Inflammatory macrophage (primary cell): ENCODE results near the gene ALPL.
"Not testable (repeated sequence)": the region's sequence is repeated elsewhere in the genome, so short reads cannot be mapped to it uniquely, and the experiment has no call there.

Experiments
- DNase-seq, 2 donors: peaks; one replicate each; pipeline ENCODE4 v3.0.0-alpha.2; 2020 to 2022
- total RNA-seq, 18 experiments: gene quantifications; one replicate each; lab custom pipeline; 2026; ENCODE audit warnings: mixed read lengths in 6 of 18, inconsistent platforms in 2 of 18; lab: John Stamatoyannopoulos, UW

ALPL gene
- total RNA-seq: 0 to 3.1 (median 0.19) reads per million in 18 experiments

GRCh38 chr1:21509351-21510112 is at the start of gene ALPL:
ALPL (plus strand) TSS chr1:21509423; CDS start chr1:21554082, 44,659 bp downstream.
- no peak for DNase-seq

DNA sequence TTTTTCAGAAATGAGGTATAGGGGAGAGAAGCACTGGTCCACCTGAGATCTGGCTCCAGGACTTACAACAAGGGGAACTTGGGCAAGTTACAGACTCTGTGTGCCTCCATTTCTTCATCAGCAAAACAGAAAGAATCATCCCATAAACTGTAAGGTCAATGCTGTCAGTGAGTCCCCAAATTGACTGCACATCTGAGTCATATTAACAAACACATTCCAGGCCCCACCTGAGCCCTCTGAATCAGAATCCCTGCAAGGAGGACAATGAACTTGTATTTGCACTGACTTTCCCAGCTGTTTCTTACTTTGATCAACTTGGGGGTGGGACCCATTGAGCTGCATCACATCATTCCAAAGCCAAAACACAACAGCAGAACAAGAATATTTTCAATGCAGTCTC is 44.1 kb upstream of the ALPL start:
- DNase-seq: not testable (repeated sequence)

GRCh38 chr1:21467946-21468345 is 41.3 kb upstream of the ALPL start:
- DNase-seq: not testable (repeated sequence)

DNA sequence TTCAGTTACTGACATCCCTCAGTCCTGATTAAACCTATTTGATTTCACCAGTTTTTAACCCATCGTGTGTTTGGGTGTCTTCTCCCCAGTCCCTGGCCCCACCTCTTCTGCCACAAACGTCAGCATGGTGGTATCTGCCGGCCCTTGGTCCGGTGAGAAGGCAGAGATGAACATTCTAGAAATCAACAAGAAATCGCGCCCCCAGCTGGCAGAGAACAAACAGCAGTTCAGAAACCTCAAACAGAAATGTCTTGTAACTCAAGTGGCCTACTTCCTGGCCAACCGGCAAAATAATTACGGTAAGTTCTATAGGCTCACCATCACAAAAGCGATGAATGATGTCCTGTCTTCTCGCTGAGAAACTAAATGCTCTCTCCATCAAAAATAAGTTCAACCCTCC is 40.6 kb upstream of the ALPL start:
- DNase-seq: peak; percentile 15 to 37

- peak; percentile 15 to 50 for DNase-seq
Measured at GRCh38 chr1:21469581-21469980, 39.6 kb upstream of the ALPL start.

DNA sequence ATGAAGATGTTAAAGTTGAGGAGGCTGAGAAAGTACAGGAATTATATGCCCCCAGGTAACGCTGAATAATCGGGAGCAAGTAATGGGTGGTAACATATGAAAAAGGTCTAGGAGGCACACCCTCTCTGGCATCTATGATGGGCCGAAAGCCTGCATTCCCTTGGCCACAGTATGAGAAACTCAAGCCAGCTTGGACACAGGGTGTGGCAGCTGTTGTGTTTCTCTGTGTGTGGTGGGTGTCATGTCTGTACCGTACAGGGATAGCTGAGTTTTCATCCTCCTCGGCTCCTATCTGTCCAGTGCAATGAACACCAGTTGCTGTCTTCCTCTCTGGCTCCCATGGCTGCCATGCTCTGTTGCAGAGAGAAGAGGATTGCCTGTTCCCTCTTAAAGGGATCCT is 36.4 kb upstream of the ALPL start:
- no peak for DNase-seq

DNA sequence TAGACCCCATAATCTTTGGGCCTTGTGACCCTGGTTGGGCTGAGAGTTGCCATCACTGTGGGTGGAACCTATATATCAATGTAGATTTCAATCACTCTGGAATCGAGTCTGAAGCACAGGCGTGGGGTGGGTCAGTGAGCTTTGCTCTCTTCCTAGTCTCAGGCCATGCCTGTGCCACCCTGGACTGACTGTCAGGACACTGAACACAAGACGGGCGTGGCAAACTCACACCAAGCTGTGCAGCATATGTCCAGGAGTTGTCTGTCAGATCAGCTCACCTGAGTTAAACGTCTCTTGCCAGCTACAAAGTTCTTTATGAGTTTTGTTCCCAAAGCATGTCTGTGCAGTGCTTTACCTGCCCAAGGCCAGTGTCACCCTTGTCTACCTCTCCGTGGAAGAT is 30.9 kb upstream of the ALPL start:
- DNase-seq: no peak

DNA sequence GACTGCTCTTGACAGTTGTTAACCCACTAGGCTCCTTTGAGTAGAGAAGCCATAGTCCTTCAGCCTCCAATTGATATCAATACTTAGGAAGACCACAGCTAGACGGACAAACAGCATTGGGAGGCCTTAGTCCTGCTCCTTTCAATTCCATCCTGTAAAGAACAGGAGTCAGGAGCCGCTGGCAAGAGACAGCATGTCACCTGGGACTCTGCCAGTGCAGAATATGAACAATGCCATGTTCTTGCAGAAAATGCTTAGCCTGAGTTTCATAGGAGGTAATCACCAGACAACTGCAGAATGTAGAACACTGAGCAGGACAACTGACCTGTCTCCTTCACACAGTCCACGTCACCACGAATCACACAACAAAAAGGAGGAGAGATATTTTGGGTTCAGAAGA is 25.3 kb upstream of the ALPL start:
- DNase-seq: not testable (repeated sequence)

GRCh38 chr1:21489146-21489545 is 20.1 kb upstream of the ALPL start:
- no peak for DNase-seq

GRCh38 chr1:21490774-21491487 is 18.3 kb upstream of the ALPL start:
- peak; percentile 40 to 61 for DNase-seq

- no peak for DNase-seq
Measured at GRCh38 chr1:21491488-21492355, 17.5 kb upstream of the ALPL start.

DNA sequence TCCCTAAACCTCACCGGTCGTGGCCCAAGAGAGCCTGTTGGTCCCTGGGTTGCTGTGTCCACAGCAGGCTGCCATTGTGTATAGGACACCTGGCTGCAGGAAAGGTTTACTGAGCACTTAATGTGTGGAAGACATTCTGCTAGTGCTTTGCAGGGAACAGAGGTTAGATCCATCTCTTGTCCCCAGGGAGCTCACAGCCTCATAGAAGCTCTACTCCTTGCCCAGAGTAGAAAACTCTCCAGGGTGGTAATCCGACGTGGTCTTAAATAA is 16.9 kb upstream of the ALPL start:
- no peak for DNase-seq

DNA sequence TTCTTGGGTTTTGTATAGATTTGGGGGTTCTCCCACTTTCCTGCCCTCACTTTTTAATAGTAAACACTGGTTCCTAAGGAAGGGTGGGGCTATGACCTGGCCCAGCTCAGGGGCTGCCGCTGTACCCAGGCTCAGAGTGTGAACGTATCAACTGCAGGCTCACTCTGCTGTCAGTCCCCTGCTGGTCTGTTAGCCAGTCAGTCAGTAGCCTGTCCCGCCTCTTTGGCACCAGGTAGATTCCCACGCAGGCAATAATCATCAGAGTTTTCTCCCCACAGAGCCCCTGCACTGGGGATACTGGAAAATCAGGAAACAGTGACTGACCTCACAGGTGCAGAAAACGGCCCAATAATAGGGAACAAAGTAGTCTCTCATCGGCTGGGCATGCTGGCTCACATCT is 15.0 kb upstream of the ALPL start:
- DNase-seq: no peak

DNA sequence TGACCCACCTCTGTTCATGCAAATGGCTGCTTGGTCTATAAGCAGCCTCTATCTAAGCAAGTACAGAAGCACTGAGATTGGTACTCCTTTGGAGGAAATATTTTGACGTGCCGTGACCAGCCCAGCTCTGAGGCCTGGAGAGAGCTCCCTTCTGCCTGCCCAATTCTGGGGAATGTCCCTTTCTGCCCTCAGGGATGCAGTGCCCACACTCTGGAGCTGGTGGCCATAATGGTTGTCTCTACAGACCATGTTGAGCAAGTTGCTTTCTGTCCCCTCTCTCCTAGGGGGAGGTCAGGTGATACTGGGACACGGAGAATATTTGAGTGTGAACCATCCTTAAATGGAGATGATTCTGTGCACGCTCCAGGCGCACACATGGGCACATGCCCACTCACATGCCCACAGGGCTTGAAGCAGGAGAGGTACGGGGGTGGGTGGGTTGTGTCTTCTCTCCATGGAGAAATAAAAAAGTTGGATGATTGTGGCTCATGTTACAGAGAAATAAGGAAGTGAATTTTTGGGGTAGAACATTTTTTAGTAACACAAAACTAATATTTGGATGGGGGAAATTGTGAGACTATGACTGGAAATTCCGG is 13.9 kb upstream of the ALPL start:
- DNase-seq: no peak

DNA sequence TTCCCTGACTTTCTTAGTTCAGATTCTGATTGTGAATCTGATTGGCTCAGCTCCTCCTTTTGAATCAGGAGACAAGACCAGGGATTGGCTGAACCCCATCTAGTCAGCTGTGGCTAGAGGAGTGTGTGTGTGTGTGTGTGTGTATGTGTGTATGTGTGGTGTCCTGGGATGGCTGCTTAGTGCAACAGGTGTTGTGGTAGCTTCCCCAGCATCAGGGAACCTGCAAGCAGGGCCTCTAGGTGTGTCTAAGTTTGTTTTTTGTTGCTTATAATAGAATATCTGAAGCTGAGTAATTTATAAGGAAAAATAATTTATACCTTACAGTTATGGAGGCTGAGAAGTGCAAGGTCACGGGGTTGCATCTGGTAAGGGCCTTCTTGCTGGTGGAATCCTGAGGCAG is 13.2 kb upstream of the ALPL start:
- DNase-seq: no peak

GRCh38 chr1:21496886-21497285 is 12.3 kb upstream of the ALPL start:
- no peak for DNase-seq

DNA sequence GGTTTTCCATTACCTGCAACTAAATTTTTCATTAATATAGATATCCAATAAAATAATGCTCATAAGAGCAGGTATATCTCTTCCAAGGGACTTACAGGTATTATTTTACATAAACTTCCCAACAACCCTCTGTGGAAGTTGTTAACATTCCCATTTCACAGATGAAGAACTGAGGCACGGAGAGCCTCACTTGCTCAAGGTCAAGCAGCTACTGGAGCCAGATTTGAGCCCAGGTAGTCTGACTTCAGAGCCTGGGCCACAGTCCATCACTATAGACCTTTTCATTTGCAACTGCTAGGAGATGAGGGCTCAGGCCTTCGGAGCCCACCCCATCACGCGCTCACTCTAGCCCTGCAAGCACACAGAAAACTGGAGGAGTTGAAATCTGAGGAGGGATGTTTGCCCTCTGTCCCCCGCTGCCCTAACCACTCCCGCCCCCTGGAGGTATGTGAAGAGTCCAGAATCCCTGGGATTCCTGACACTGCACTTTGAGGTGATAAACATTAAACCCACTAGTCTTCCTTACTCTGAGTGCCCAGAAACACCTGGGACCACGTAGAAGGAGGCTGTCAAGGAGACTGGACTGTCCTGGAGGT is 11.7 kb upstream of the ALPL start:
- DNase-seq: no peak

- DNase-seq: no peak
Measured at GRCh38 chr1:21499283-21499950, 9.8 kb upstream of the ALPL start.

- DNase-seq: no peak
Measured at GRCh38 chr1:21503706-21504377, 5.4 kb upstream of the ALPL start.

- DNase-seq: no peak
Measured at GRCh38 chr1:21506804-21507203, 2.4 kb upstream of the ALPL start.

DNA sequence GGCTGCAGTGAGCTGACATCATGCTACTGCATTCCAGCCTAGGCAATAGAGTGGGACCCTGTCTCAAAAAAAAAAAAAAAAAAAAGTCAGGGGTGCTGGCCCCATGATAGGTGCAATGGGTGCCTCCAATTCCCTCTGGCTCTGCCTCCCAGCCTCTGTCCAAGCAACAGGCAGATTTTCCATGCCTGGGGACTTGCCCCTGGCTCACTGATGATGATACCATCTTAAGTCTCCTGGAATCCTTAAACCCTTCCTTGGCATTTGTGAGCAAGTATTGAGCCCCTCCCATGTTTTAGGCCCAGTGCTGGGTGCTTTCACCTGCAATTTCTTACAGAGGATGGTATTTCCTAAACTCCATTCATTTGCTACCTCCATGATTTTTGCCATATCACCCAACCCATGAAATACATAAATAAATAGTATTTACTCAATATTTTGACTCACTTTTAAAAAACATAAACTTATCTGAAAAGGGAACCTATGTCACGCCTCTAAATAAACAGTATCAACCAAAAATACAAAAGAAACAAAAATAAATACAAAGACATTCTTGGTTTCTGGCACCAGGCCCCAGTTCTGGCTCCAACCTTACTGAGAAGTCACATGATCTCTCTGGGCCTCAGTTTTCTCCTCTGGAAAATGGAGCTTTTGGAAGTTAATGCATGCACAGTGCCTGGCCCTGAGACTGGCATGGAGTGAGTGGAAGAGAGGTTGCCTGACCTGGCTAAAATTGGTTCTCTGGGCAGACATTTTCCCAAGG is 1.5 kb upstream of the ALPL start:
- no peak for DNase-seq
